Islet of Langerhans (tissue), 1 donor: ENCODE data around the gene RPE.

Source experiments
- FAIRE-seq: peaks from one replicate; lab custom pipeline; 2011; peaks lifted over from hg19 to GRCh38; lab: Jason Lieb, UNC

Gene RPE

DNA sequence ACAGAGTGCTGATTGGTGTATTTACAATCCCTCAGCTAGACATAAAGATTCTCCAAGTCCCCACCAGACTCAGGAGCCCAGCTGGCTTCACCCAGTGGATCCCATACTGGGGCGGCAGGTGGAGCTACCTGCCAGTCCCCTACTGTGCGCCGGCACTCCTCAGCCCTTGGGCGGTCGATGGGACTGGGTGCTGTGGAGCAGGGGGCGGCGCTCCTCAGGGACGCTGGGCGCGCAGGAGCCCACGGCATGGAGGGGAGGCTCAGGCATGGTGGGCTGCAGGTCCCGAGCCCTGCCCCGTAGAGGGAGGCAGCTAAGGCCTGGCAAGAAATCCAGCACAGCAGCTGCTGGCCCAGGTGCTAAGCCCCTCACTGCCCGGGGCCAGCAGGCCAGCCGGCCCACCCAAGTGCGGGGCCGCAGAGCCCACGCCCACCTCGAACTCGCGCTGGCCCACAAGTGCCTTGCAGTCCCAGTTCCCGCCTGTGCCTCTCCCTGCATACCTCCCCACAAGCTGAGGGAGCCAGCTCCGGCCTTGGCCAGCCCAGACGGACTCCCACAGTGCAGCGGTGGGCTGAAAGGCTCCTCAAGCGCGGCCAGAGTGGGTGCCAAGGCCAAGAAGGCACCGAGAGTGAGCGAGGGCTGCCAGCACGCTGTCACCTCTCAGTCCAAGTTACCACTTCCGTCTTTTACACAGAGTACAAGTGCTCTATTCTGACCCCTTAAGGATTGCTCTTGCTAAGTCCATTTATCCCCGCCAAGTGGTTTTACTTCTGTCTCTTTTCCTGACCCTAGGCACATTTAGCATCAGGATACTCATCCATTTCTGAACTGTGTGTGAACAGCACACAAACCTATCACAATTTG is 1.7 kb upstream of the RPE start:
- no peak for FAIRE-seq

DNA sequence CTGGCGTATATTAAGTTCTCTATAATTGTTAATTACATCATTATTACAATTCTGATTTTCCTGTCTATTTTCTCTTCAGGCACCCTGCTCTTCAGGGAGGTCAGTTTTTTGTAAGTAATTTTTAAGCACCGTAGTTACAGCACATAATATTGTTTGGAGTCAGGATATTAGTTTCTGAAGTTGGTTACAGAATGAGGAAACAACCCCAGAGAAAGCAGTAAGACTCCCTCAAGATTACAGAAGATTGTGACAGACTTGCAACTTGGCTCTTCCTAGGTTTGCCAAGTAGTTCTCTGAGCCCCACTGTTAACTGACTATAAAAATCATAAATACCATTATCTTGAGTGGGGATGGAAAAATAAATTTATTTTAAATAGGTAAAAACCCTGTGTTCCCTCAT is 921 bp downstream of the RPE start:
- FAIRE-seq: no peak

DNA sequence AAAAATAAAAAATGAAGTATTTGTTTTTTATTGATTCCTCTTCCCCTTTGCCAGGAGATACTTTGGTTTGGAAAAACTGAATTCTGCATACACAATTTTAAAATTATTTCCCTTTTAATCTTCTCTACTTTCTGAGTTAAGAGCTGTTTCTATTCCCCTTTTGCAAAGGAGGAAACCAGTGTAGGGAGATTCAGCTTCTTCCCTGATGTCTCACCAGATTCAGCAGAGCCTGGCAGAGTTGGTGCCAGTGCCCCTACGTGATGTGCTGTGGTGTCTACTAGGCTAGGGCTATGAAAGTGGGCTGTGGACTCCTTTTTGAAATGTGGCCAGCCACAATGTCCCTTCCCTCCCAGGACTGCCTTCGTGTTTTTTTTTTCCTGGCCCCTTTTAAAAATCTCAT is 2.4 kb downstream of the RPE start:
- no peak for FAIRE-seq

DNA sequence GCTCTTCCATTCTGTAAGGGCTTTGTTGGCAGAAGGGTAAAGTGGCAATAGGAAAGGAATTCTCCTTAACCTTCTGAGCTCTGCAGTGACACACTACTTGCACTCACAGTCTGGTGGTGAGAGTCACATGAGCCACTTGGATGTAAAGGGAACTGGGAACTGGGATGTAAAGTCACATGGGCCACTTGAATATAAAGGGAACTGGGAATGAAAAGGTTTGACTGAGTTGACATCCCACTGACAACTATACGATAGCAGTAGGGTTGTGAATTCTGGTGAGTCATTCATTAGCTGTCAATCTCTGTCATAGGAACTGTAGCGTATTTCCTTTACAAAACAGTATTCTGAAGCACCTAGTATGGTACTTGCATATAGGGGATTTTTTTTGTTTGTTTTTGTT is 5.5 kb downstream of the RPE start:
- no peak for FAIRE-seq

DNA sequence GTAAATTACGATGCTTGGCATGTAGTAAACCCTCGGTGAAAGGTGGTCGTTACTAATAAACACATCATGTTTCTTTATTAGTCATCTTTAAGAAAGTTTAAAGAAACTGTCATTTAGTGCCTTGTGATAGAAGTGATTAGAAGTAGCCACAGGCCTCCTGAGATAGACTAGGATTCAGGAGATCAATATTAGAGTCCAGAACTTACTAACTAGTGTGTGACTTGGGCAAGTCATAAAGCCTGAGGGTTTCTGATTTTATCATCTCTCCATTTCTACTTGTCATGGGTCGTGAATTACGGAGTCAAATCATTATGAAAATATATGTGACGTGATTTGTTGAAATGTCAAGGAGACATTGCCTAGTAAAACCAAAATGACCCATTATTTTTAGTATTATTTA is 6.7 kb downstream of the RPE start:
- no peak for FAIRE-seq

DNA sequence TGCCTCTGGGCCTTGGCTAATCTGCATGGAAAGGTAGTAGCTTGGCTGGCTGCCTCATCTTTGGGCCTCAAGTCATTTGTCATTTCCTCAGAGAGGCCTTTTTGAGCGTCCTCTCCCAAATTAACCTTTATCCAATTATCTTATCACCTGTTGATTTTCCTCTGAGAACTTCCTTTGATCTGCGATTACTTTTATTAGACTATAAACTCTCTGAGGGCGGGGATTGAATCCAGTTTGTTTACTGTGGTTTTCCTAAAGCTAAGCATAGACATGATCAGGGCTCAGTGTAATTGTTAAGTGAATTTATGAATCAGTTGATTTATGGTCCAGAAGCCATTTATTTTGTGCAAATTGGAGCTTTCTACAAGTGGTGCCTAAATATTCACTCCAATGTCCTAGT is 7.5 kb downstream of the RPE start:
- no peak for FAIRE-seq

DNA sequence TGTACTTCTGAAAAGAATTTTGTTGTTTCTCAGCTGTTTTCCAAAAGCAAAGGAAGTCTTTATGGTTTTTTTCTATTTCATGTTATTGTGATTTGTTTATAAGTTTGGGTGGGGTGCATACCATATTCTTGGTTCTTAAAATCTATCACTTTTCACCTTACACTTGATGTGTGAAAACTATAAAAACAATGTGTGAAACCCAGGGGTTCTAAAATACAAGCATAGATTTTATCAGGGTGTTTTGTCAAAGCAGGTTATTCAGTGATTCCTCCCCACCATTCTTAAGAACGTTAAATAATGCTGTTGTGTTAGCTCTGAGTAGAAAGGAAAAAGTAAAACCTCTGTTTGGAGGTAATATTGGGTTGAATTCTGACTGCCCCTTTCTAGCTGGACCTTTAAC is 17.7 kb downstream of the RPE start:
- FAIRE-seq: no peak

DNA sequence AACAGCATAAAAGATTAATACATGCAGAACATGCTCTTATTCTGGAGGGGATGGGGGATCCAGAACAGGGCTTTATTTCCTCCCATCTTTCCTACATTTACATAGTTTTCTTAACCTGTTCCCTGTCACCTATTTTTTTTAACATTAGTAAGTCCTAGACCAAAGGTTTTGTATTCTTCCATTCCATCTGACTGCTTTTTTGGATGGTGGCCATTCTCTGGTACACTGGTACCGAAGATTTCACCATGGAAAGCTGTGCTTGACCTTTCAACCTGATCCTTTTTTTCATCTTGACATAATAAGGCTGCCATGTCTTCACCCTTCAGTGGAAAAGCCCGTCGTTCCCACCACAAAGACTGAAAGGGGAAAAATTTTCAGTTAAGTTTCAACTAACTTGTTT is 20.4 kb downstream of the RPE start:
- FAIRE-seq: no peak

DNA sequence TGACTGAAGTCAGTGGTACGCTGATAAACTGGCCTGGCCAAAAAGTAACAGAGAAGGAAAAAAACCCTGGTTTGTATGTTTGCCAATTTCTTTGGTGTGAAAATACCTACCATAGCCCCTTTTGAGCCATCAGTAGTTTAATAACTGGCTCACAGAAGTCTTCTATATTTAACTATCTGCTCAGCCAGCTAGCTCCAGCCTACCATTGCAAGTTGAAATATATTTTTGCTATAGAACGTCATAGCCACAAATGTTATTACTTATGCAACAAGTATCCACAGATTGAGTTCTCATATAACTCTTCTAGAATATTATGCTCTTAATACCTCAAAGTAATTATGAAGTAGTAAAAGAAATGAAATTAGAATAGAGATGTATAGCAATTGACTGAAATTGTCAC is 25.2 kb downstream of the RPE start:
- no peak for FAIRE-seq

DNA sequence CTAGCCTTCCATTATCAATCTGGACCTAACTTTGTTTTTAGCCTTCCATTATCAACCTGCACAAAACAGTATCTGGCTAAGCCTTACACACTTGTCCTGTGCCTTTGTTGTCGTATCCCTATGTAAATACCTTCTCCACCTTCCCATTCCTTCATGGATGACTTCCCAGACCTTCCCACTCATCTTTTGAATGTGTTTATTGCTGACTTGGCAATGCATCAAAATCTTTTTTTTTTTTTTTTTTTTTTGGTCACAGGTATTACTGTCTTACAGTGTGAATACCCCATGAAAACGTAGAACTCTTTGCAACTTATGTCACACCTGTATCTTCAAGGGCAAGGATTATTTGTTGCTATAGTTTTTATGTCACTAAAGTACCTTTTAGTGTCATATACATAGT is 25.7 kb downstream of the RPE start:
- FAIRE-seq: no peak

DNA sequence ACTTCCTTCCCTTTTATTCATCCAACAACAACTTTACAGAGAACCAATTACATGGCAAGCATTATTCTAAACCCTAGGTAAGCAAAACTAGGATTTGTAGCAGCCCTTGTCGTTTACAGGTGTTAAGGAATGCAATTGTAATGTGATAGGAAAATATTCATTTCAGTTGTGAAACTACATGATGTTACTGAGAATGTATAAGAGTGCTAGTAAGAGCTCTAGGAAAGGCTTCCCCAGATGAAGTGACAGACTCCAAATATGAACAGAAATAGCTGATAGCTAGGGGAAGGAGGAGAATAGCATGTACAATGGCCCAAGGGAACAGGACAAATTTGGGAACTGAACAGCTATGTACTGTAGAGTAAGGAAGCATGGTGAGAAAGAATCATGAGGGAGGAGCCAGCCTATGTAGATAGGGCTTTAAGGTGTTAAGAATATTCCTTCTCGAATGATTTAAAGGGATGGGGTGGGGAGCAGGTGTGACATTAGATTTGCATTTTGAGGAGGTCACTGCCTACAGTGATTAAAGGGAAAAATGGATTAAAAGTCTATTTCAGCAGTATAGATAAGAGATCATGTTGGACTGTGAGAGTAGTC is 31.7 kb downstream of the RPE start:
- FAIRE-seq: no peak

DNA sequence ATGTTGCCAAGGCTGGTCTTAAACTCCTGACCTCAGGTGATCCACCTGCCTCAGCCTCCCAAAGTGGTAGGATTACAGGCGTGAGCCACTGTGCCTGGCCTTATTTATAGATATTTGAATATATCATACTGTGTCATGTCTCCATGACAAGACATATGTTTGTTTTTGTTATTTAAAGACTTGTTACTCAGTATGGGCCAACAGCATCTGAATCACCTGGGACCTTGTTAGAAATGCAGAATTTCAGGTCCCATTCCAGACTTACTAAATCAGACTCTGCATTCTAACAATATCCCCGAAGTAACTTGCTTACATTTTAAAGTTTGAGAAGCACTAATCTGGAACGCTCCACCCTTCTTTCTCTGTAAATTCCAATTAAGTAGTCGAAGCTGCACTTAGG is 33.2 kb downstream of the RPE start:
- FAIRE-seq: no peak

DNA sequence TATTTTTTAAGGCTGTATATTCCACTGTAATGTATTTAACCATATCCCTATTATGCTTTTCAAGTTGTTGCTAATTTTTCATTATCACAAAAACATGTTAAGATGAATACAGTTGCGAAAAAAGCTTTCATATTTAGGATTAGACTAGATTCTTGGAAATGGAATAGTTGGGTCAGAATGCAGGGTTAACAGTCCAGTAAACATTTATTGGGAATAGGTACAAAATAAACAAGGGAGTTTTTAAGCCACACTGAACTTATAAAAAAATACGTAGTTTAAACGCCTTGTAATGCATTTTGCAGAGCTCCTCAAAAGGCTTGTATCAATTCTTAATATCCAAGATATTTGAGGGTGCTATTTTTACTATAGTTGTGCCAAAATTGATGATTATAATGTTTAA is 35.6 kb downstream of the RPE start:
- FAIRE-seq: no peak

DNA sequence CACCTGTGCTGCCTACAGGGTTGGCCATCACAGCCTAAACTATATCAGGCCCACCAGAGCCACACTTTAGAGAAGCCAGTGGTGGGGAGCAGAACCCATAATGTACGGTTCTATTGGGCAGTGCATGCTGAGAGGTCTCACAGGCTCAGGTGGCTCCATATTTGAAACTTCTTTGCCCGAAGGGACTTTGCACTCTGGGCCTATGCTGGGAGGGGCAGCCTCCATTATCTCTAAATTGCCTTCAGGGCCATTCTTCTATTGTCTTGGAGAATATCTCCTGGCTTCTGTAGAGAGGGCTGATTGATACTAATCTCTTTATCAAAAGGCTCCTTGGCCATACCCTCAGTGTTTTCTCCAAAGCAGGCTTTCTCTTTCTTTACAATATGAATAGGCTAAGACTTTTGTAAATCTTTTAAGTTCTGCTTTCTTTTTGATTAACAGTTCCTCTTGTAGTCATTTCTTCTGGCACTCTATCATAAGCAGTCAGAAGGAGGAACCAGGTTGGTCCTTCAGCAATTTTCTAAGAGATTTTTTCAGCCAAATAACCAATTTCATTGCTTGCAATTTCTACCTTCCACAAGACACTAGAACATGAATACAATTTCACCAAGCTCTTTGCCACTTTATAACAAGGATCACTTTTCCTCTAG is 44.5 kb downstream of the RPE start:
- no peak for FAIRE-seq

DNA sequence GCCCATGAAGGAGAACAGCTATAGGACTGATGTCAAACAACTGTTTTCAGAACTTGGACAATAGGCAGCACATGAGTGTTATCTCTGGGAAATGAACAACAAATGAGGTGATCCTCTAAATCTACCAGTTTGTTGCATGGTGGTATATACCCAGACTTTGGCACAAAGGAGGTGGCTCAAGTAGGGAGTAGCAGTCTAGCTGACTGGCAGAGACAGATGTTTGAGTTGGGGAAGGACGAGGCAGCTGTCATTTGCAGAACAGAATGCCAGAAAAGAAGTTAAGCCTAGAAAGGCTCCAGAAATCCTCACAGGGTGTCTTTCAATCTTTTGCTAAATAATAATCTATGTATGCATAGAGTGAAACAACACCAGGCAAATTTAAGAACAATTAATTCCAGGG is 47.4 kb downstream of the RPE start:
- FAIRE-seq: no peak

DNA sequence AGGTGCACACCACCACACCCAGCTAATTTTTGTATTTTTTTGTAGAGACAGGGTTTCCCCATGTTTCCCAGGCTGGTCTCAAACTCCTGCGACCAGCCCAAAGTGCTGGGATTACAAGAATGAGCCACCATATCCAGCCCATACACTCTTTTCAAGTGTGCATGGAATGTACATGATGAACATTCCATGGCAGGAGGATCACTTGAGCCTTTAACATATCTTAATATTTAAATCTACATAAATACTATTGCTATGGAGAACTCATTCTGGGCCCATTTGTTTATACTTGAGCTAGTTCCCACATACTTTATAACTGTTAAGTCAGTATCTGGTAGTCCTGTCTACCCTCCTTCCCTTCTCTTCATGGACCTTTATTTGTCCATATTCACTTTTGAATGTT is 48.4 kb downstream of the RPE start:
- FAIRE-seq: no peak

DNA sequence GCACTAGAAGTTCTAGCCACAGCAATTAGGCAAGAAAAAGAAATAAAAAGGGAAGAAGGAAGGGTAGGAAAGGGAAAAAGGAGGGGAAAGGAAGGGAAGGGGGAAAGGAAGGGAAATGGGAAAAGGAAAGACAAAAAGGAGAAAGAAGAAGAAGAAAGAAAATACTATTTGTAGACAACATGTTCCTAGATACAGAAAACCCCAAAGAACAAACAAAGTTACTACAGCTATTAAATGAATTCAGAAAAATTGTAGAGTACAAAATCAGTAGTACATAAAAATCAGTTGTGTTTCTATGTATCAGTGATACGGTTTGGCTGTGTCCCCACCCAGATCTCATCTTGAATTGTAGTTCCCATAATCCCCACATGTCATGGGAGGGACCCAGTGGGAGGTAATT is 52.3 kb downstream of the RPE start:
- no peak for FAIRE-seq

DNA sequence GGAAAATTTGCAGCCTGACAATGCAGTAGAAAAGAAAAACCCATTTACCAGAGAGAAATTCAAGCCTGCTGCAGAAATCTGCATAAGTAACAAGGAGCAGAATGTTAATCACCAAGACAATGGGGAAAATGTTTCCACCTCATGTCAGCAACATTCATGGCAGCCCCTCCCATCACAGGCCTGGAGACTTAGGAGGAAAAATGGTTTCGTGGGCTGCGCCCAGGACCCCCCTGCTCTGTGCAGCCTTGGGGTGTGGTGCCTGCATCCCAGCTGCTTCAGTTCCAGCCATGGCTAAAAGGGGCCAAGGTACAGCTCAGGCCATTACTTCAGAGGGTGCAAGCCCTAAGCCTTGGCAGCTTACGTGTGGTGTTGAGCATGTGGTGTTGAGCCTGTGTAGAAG is 53.4 kb downstream of the RPE start:
- FAIRE-seq: no peak

DNA sequence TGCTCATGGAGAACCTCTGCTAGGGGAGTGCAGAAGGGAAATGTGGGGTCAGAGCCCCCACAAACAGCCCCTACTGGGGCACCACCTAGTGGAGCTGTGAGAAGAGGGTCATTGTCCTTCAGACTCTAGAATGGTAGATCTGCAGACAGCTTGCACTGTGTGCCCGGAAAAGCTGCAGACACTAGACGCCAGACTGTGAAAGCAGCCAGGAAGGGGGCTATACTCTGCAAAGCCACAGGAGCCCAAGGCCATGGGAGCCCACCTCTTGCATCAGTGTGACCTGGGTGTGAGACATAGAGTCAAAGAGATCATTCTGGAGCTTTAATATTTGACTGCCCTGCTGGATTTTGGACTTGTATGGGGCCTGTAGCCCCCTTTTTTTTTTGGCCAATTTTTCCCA is 60.9 kb downstream of the RPE start:
- FAIRE-seq: no peak
